ENCODE data around the gene TLE6. TPM values are rescaled to one million over a fixed set of nuclear protein-coding genes. Genes with fewer than 3 reads are reported as not detected.
"Not testable (repeated sequence)": the region's sequence is repeated elsewhere in the genome, so short reads cannot be mapped to it uniquely, and the experiment has no call there.

TLE6 gene
- 8.6 TPM for polyA plus RNA-seq (ENCODE audit: insufficient read length)
- long read RNA-seq, donor 1, partial matches to known transcripts = 0 of 2 reads
- long read RNA-seq, donor 1, other reads (novel, unspliced or antisense) = 0 of 2 reads
- long read RNA-seq, donor 2 = 0 reads
- long read RNA-seq, donor 3 = 0 reads
- long read RNA-seq, donor 4 = 0 reads
- long read RNA-seq, donor 5, partial matches to known transcripts = 0 of 2 reads
- long read RNA-seq, donor 5, other reads (novel, unspliced or antisense) = 0 of 2 reads
- long read RNA-seq, donor 6 = 0 reads
- long read RNA-seq, donor 7, partial matches to known transcripts = 17 of 20 reads
- long read RNA-seq, donor 7, other reads (novel, unspliced or antisense) = 0 of 20 reads
- long read RNA-seq, donor 8, partial matches to known transcripts = 5 of 5 reads
- long read RNA-seq, donor 8, other reads (novel, unspliced or antisense) = 0 of 5 reads

DNA sequence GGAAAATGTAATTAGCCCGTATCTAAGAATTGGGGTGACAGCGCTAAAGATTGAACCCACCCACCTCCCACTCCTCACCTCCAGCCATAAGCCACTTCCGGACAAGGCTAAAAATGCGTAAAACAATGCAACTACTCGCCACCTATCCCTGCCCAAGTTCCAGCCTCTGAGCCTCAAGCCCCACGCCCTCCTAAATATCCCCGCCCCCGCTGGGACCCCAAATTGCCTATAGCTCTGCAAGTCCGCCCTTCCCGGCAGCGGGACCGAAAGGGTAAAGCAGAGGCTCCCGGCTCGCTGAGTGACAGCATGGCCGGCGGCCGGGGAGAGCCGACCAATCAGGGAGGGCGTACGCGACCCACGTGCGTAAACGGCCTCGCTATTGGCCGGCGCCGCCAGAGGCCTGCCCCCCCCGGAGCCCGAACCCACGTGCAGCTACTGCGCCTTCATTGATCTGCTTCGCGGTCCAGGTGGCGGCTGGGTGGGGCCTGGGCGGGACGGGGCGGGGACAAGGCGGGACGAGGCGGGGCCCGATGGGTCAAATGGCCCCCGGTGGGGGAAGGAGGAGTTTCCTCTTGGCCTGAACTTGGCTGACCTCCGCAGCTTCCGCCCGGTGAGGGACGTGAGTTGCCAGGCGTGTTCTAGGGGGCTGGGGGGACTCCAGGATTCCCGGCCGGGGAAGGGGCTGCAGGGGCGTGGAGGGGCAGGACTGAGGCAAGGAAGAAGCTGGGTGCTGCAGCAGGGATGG is at the start of gene TLE6:
Gene TLE6, plus strand, starts transcription at position 564 of the 745 bp plus-strand sequence. CDS start 670 bp downstream, outside the sequence.
- peak; percentile 94 for DNase-seq

DNA sequence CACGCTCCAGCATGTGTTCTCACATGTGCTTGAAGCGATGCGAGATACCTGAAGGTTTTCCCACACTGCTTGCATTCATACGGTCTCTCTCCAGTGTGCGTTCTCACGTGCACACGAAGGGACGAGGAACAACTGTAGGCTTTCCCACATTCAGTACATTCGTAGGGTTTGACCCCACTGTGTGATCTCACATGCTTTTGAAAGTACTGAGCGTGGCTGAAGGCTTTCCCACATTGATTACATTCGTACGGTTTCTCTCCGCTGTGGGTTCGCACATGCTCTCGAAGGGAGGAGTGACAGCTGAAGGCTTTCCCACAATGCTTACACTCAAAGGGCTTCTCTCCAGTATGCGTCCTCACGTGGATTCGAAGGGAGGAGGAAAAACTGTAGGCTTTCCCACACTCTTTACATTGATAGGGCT is 43.9 kb upstream of the TLE6 start:
- DNase-seq = no peak

DNA sequence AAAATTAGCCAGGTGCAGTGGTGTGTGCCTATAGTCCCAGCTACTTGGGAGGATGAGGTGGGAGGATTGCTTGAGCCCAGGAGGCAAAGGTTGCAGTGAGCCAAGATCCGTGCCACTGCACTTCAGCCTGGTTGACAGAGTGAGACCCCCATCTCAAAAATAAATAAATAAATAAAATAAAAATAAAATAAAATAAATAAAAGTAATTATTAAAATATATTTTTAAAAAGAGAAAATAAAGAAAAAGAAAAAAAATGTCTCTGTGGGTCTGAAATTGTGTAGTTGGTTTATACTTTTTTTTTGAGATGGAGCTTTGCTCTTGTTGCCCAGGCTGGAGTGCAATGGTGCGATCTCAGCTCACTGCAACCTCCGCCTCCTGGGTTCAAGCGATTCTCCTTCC is 41.5 kb upstream of the TLE6 start:
- DNase-seq = not testable (repeated sequence)

DNA sequence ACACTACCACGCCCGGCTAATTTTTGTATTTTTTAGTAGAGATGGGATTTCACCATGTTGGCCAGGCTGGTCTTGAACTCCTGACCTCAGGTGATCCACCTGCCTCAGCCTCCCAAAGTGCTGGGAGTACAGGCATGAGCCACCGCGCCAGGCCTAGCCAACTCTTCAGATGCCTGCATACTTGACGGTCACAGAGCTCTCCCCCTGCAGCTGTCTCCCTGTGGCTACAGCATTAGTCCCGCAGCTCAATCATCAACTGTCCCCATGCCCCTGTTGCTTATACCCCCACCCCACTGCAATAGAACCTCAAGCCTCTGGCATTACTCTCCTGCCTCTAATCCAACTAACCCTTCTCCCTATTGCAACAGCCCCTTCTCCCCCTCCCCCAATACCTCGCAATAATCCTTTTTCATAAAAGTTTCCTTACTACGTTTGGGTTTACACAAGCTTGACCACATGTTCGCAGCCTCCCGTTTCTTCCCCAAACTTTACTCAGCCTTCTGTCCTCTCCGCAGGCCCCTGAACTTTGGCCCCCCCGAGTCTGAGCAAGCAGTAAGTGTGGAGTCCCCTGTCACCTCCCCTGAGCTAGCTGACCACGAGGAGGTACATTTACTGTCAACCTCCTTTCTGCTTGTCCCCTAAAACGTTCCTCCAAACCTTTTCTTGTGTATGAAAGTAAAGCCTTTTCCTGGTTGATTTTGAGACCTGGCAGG is 34.3 kb upstream of the TLE6 start:
- no peak for DNase-seq

DNA sequence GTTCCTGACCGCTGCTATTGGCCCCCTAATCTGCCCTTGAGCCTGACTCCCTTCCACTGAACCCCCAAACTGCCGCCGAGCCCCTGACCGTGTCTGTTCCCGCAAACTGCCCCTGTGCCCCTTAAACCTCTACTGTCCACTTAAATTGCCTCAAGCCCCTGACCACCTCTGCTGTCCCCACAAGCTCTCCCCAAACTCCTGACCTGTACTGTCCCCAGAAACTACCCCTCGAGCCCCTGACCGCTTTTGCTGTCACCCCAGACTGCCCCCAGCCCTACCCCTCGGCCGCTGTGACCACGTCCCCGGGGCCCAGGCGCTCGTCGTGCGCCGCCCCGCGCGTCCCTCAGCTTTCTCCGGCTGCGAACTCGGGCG is 33.0 kb upstream of the TLE6 start:
- no peak for DNase-seq

DNA sequence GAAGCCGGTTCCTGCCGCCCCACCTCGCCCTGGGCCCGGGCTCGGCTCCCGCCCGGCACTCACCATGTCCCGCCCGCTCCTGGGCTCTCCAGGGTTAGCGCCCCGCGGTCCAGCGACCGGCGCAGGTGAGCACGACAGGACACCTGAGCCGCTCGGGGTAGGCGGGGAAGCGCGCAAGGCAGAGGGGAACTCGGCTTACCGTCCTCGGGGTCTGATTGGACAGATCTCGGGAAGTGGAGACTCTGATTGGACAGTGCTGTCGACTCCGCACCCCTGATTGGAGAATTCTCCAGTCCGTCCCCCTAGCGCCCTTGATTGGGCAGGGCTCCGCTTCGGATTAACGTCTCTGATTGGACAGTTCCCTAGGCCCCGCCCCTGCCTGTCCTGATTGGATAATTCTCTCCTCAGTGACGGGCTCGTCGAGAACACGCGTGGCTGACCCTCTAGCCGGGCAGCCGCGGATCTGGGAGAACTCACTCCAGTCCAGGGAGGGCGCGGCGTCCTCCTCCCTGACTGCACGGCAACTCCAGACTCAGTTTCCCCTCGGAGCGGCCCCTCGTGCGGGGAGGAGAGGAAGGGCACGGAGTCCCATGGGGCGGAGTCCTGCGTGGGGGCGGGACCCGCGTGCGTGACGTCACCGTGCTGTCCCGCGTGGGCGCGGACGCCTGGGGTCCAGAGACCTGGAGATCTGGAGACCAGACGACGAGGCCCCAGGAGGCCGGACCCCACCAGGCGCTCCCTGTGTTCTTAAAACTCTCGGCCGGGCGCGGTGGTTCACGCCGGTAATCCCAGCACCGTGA is 32.4 kb upstream of the TLE6 start, which contains the start of gene ZNF77:
Gene ZNF77, minus strand, starts transcription at position 197 of the 800 bp plus-strand sequence. Its CDS starts 131 bp downstream, at position 66.
- DNase-seq = peak; percentile 99

DNA sequence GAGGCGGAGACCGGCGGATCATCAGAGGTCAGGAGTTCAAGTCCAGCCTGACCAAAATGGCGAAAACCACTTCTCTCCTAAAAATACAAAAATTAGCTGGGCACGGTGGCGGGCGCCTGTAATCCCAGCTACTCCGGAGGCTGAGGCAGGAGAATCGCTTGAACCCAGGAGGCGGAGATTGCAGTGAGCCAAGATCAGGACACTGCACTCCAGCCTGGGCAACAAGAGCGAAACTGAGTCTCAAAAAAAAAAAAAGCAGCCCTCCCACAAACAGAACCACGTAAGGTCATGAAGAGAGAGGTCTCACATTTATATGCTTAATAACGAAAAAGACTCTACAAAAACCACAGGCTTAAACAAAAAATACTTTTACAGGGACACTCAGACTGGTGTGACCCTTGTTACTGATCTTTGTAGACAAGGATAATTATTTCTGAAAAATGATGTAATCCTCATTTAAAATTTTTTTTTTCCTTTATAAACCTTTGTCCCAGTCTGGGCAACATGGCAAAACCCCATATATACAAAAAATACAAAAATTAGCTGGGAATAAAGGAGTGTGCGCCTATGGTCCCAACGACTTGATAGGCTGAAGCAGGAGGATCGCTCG is 31.7 kb upstream of the TLE6 start:
- DNase-seq = no peak

DNA sequence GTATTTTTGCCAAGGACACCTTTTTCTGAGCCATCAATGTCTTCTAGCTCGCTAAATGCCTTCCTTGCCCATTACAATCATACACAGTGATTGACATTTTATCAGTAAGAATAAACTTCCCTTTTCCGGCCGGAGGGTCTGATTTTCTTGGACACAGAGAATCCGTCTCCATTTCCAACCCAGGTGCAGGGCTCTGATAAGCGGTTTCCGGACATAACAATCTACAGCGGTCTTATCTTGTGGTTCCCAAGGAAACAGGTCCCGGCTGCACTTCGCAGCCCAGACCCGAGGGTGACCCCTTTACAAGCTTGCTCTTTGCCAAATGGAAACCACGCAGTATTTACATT is 27.5 kb upstream of the TLE6 start:
- DNase-seq = no peak

DNA sequence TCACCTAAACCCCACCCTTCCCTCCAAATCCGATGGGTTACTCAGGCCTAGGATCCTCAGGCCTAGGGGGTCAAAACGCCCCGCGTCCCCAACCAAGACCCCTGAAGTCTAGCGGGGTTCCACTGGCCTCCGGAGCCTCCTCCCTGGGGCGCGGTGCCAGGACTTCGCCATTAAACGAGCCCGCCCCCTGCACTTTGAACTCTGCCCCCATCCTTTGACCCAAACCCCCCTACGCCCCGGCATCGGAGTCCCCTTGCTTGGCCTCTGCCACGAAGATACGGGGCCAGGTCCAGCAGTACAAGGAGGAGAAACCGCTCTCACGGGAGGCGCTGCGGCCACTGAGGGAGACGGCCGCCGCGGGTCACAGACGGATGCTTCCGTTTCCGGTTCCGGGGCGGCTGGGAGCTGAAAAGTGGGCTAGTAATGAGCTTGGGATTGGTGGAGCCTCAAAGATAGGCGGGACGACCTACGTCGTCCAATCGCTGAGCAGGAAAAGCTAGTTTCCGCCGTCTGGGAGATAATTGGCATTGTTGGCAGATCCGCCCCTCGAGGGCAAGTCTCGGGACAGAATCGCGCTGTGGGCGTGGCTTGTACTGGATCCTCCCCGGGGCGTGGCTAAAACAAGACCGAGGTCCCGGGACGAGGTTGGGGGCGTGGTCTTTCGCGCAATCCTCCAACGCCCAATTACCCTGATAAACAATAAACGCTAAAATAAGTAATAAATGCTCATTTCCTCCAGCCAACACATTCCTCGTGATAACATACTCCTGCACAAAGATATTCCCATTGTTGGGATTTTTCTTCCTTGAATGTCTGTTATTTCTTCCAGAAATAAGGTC is 26.9 kb upstream of the TLE6 start:
- peak; percentile 99 for DNase-seq

DNA sequence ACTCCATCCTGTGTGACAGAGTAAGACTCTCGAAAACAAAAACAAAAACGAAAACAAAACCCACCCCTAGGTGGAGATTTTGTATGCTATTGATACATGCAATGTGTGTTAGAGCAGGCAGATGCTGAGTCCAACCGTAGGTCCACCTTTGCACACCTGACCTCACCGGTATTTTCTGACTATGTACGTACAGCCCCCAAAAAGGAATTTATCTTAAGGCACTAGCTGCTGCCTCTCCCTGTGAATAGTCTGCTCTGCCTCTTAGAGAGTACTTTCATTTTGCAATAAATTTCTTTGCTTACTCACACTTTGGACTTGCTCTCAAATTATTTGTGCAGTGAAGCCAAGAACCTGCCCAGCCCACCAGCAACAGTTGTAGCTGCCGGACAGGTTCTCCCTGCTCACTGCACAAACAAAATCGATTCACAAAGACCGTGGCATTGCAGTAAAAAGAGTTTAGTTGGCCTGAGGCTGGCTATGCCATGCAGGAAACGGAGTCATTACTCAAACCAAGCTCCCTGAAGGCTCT is 24.3 kb upstream of the TLE6 start:
- DNase-seq = no peak

DNA sequence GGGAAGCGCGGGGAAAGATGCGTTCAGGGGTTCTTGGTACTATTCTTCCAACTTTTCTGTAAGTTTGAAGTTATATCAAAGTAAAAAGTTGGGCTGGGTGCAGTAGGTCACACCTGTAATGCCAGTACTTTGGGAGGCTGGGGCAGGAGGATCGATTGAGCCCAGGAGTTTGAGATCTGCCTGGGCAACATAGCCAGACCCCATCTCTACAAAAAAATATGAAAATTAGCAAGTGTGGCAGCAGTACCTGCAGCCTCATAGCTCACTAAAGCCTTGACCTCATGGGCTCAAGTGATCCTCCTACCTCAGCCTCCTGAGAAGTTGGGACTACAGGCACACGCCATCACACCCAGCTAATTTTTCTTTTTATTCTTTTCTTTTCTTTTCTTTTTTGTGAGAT is 20.2 kb upstream of the TLE6 start:
- DNase-seq = no peak

DNA sequence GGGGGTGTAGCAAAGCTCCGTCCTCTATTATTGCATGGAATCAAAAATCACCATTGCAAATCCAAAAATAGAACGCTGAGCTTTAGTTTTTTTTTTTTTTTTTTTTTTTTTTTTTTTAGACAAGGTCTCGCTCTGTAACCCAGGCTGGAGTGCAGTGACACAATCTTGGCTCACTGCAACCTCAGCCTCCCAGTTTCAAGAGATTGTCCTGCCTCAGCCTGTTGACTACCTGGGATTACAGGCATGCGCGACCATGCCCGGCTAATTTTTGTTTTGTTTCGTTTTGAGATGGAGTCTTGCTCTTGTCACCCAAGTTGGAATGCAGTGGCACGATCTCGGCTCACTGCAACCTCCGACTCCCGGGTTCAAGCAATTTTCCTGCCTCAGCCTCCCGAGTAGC is 17.2 kb upstream of the TLE6 start:
- no peak for DNase-seq

DNA sequence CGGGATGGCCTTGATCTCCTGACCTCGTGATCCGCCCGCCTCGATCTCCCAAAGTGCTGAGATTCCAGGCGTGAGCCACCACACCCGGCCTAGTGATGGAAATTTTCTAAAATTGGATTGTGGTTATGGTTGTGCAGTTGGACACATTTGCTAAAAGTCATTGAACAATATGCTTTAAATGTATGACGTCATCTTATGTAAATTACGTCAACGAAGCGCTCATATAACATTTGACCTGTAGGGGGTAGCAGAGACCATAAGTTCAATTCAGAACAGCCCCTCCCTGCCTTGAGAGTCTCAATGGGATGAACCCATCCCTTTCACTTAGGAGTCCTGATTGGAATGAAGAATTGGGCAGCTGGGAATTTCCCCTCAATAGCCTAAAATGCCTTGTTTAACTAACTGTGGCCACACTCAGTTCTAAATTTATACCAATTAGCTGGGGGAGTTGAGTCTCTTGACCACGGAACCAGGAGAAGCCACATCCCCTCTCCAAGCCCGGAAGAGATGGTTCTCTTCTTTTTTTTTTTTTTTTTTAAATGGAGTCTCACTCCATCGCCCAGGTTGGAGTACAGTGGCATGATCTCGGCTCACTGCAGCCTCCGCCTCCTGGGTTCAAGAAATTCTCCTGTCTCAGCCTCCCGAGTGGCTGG is 15.2 kb upstream of the TLE6 start:
- peak; percentile 86 for DNase-seq

DNA sequence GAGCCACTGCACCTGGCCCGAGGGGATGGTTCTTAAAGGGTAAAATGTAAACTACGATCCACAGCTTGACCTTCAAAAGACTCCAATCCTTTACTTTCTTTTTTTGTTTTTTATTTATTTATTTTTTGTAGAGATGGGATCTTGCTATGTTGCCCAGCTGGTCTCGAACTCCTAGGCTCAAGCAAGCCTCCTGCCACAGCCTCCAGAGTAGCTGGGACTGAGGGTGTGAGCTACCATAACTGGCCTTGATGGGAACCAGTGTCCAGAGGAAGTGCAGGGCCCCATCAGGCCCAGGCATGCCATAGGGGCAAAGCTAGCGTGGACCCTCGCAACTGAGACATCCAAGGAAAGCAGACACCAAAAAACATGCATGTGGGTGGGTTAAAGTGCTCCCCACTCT is 14.2 kb upstream of the TLE6 start:
- DNase-seq = no peak

DNA sequence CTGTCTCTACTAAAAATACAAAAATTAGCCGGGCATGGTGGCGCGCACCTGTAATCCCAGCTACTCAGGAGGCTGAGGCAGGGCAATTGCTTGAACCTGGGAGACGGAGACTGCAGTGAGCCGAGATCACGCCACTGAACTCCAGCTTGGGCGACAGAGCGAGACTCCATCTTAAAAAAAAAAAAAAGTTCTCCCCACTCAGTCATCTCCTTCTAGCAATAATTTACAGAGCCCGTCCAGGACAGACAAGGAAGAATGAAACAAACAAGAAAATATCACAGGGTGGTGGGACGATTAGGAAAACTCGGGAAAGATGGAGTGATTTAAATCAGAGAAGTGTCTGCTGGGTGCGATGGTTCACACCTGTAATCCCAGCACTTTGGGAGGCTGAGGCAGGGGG is 13.7 kb upstream of the TLE6 start:
- DNase-seq = not testable (repeated sequence)

DNA sequence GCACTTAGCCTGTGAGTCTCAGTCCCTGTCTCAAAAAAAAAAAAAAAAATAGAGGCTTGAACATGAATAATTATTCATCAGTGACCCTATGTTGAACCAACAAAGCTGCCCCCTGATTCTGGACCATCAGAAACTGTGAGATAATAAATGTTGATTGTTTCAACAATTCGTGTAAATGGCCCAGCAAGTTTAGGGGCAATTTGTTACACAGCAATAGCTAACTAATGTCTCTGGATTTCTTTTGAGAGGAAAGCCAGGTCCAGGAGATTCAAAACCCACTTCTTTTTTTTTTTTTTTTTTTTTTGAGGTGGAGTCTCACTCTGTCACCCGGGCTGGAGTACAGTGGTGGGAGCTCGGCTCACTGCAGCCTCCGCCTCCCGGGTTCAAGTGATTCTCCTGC is 12.5 kb upstream of the TLE6 start:
- DNase-seq = no peak

DNA sequence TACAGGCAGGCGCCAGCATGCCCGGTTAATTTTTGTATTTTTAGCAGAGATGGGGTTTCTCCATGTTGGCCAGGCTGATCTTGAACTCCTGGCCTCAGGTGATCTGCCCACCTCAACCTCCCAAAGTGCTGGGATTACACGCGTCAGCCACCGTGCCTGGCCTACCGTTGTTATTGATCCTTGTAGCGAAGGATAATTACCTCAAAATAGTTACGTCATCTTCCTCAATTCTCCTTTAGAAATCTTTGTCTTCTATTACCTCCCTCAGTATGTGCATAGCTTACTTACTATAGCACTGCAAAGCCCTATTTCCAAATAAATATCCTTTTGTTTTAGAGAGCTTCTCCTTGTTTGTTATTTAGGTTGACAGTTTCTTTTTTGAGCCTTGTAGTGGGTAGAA is 9.4 kb upstream of the TLE6 start:
- DNase-seq = no peak

DNA sequence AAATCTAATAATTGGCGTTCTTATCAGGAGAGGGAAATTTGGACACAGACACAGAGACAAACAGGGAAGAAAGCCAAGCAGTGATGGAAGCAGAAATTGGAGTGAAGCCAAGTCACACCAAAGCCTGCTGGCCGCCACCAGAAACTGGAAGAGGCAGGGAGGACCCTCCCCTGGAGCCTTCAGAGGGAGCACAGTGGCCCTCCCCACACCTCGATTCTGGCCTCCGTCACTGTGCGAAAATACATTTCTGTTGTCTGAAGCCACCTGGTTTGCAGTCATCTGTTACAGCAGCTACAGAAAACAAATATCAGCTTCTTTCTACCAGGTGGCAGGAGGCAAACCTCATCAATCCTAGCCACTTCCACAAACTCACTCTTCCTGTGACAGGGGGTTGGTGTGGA is 8.3 kb upstream of the TLE6 start:
- DNase-seq = no peak

DNA sequence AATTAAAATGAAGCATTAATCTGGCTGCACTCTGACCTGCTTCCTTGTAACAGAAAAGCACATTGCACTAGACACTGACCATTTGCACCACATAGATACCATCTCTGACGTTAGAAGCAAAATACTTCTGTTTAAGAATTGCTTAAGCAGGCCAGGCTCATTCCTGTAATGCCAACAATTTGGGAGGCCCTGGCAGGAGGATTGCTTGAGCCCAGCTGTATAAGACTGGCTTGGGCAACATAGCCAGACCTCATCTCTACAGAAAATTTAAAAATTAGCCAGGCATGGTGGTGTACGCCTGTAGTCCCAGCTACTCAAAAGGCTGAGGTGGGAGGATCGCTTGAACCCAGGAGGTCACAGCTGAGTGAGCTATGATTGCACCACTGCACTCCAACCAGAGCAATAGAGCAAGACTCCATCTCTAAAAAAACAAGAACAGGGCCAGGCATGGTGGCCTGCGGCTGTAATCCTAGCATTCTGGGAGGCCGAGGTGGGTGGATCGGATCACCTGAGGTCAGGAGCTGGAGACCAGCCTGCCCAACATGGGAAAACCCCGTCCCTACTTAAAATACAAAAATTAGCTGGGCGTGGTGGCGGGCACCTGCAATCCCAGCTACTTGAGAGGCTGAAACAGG is 7.0 kb upstream of the TLE6 start:
- no peak for DNase-seq

All from left kidney (tissue), 8 donors.